Kidney capillary endothelial cell (primary cell): ENCODE results near the gene KCNMB1.
"Not testable (repeated sequence)": the region's sequence is repeated elsewhere in the genome, so short reads cannot be mapped to it uniquely, and the experiment has no call there.

ENCODE experiments used
- DNase-seq: peaks from one replicate; pipeline ENCODE4 v3.0.0-alpha.2; 2018; ENCODE audit warnings: low spot score

The KCNMB1 gene

DNA sequence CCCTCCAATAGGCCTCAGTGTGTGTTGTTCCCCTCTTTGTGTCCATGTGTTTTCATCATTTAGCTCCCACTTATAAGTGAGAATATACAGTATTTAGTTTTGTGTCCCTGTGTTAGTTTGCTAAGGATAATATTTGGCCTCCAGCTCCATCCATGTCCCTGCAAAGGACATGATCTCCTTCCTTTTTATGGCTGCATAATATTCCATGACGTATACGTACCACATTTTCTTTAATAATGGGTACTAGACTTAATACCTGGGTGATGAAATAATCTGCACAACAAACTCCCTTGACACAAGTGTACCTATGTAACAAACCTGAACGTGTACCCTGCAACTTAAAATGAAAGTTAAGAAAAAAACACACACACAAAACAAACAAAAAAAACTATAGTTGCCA, 12.6 kb downstream of the KCNMB1 start:
- not testable (repeated sequence) for DNase-seq

DNA sequence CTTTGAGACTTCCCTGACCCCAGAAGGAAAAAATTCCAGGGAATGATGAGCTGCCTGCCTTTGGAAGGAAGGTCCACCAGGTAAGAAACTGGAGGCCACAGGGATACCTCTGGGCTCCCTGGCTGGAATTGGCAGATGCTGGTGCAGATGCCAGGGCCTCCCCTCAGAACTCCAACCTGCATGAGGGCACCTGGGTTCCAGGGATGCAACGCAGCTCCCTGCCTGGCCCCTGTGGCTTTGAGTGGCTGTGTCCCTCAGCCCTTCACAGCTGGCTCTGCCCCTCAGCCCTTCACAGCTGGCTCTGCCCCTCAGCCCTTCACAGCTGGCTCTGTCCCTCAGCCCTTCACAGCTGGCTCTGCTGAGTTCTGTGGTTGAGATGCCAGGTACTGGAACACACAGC, 13.9 kb downstream of the KCNMB1 start:
- DNase-seq, result no peak

DNA sequence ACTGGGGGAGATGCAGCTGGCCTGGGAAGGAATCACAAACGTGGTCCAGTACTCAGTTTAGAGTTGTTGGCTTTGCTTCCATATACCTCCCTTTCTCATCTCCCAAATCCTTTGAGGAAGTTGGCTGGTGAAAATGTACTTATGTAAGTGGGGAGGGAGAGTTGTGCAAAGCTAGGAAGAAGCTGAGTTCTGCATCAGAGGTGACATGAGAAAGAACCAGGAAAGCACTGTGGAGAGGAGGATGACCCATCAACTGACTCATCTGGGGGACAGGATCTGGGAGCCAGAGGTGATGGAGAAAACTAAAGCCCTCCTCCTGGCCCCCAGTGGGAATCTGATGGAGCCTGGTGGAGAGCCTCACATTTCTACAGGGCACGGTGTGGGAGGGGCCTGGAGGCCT, 16.2 kb downstream of the KCNMB1 start:
- DNase-seq, result no peak

DNA sequence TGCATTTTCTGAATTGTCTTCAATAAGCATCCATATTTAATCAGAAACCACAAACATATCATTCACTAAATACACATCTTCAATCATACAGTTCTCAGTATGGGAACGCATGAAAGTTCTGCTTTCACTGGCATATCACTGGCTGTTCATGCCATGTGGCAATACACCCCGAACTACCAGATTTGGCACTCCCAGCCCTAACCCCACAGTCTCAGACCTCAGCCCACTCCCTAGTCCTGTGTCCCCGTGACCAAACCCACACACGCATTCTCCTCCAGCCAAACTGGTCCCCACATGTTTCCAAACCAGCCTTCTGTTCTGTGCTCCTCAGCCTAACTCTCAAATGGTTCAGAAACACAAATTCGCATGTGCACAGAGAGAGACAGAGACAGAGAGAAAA, 20.6 kb downstream of the KCNMB1 start:
- DNase-seq, result no peak

- DNase-seq, result no peak
These were observed 22.9 kb downstream of the KCNMB1 start for GRCh38 chr5:170366276-170366675.

GRCh38 chr5:170365831-170366230, 23.3 kb downstream of the KCNMB1 start:
- DNase-seq, result no peak

DNA sequence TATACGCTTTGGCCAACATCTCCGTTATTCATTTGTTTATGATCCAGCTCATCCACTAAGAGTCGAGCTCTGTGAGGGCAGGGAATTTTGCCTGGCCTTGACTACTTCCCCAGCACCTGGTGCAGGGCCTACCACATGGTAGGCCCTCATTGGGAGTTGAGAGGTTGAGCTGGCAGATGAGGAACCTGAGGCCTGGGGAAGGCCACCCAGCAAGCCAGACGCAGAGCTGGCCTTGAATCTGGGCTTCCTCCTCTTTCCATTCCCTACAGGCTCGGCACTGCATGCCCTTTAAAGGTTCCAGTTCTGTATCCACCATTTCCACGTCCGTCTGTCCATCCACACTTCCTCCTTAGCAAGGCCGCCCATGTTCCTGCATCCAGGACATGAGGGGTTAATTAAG, 24.2 kb downstream of the KCNMB1 start:
- DNase-seq, result no peak

- DNase-seq, result no peak
These were observed 25.5 kb downstream of the KCNMB1 start for GRCh38 chr5:170363671-170364070.

DNA sequence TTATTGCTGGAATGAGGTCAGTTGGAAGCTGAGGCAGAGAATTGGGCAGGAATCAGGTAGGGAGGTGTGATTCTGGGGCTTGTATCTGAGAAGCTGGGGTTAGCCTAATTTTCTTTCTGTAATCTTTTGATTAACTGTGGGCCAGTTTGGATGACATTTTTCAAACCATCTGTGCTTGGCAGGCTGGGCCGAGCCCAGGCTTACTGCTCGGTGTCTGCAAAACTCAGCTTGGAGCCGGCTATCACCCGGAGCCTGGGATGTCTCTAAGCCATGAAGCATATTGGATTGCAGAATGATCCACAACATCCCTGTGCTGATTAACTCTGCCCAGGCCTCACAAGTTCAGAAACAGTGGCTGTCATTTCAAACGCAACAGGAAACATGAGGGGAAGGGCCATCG, 26.5 kb downstream of the KCNMB1 start:
- no peak for DNase-seq

DNA sequence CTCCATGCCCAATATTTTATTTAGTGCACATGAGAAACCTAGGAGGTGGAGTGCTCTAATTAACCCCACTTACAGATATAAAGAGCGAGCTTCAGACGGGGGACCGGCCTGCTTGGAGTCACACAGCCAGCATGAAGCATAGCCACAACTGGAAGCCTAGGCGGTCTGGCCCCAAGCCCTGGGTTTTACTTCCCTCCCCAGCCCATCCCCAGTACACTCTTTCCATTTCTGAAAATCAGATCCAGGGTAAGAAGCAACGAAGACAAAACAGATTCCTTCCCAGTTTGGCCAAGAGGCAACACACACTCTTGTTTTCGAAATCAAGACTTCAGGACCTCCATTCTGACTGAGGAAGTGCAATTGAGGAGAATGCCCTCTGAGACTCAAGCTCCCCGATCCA, 27.1 kb downstream of the KCNMB1 start:
- no peak for DNase-seq

DNA sequence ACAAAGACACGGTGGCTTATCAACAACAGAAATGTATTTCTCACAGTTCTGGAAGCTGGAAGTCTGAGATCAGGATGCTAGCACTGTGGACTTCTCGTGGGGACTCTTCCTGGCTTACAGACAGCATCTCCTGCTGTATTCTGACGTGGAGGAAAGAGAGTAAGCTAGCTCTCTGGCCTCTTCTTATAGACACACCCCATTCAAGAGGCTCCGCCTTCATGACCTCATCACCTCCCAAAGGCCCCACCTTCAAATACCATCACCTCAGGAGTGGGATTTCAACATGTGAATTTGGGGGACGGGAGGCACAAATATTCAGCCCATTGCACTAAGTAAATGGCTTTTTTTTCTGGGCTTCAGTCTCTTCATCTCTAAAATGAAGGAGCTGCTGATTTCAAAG, 27.6 kb downstream of the KCNMB1 start:
- no peak for DNase-seq

DNA sequence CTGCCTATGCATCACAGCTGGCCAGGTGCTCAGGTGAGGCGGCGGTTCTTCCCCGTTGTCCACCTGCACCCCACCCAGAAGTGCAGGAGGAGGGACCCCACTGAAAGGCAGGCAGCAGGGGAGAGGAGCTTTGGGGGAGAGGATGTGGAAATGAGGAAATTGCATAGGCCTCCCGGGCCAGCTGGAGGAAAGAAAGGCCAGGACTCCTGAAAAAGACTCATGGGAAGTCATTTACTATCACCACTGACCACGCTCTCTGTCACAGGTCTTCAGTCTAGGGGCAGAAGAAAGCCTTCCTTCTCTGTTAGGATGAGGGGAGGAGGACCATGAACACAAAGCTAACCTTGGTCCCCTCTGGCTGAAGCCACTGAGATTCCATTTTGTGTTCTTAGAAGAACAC, 28.1 kb downstream of the KCNMB1 start:
- no peak for DNase-seq

- DNase-seq, result no peak
These were observed 28.5 kb downstream of the KCNMB1 start for GRCh38 chr5:170360709-170361108.

DNA sequence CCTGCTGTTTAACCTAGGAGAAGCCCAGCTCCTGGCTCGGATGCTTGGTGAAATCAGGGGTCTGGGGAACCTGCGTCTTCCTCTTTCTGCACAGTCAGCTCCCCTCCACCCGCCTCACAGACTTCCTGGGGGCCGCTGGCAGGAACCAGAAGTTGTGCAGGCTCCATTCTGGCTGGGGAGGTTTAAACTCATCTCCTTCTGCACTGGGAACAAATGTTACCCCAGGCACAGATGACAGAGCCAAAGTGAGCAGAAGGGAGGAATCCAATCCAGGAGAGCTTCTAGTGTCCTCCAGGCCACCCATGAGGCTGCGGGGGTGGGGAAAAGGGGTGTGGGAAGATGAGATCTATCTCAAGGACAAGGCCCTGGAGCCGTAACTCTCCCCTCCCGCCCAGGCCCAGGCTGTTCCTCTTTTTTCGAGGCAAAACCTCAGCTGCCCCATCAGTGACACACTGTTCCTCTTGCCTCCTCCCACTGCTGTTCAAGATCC, 31.2 kb downstream of the KCNMB1 start:
- DNase-seq, result no peak

DNA sequence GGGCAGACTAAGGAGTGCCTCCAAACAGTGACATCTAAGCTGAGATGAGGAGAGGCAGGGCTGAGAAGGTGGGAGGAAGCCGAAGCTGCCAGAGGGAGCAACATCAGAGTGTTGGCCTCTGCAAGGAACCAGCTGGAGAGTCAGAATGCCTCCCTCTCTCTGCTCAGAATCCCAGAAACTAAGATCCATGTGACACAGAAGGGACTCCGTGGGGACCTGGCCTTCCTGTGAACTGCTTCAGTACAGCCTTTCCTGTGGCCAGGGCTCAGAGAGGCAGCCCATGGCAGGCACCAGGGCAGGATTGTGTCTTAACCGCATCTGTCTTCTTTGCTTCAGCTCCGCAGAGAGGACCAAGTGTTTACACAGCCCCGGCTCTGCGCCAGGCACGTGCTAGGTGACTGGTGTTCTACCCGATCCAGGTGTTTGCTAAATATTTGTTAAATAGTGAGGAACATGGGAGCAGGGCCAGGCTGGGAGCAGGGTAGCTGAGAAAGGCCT, 33.5 kb downstream of the KCNMB1 start:
- no peak for DNase-seq

DNA sequence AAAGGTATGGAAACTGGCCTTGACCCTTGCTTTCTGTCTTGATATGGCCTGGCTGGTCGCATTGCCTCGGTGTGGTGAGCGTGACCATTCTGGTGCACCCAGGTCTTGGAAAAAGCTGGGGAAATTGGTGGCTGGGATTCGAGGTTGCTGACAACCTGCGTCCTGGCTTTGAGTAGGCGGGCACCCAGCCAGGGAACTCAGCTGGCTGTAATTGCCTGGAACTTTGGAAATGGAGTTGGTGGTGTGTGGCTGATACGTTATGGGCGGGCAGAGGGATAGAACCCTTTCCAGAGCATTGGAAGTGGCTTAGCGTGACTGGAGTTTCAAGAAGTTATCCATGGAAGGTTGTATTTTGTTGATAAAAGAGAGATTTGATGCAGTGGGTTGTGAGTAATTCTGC, 35.2 kb downstream of the KCNMB1 start:
- no peak for DNase-seq

- no peak for DNase-seq
These were observed 36.0 kb downstream of the KCNMB1 start for GRCh38 chr5:170353011-170353761.

DNA sequence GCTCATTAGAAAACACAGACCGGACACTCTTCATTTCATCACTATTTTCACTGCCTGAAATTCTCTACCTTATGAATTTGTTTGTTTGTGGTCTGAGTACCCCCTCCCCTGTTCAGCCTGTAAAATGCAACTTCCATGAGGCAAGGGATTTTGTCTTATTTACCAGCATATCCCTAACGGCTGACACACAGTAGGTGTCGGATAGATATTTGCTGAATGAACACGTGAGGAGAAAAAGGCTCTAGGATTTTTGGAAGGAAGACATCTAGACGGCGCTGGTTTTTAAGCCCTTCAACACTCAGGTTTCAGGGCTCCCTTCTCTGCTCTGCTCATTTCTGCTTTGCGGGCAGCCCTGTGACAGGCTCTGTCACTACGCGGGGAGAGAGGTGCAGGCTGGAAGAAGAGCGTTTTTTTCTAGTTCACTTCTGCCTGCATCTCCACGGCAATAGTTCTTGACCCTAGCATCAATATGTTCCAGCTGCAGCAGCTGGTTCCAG, 41.0 kb downstream of the KCNMB1 start:
- DNase-seq, result no peak

DNA sequence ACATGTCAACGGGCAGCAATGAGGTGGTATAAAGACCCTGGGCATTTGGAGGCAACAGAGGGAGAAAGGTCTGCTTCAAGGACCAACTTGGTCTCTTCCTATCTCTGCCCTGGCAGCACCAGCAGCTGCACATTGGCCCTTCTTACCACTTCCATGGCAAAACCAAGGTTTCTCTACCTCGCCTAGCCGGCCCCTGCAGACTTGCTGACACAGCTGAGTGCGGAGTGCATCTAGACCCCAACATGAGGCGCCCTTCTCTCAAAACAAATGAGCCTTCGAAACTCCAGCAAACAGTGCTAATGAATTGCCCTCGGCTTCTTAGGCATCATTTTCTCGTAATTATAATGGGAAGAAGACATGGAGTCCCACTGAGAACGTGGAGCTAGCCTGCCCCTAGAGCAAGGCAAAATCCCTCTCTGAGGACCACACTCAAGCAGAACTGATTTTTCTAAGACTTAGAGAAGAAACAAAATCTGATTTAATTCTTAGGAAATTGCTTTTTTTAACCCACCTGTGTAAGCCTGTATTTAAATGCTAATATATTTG, 42.1 kb downstream of the KCNMB1 start:
- no peak for DNase-seq

DNA sequence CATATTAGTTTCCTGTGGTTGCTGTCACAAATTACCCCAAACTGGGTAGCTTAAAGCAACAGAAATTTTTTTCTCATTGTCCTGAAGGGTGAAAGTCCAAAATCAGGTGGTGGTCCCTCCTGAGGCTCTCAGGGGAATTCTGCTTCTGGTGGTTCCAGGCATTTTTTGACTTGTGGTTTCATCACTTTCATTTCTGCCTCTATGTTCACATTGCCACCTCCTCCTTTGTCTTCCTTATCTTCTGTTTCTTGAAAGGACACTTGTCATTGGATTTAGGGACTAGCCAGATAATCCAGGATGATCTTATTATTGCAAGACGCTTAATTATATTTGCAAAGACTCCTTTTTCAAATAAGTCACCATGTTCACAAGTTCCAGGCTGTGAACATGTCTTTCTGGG, 43.2 kb downstream of the KCNMB1 start:
- DNase-seq, result no peak

GRCh38 chr5:170343177-170343576, 46.0 kb downstream of the KCNMB1 start:
- no peak for DNase-seq

DNA sequence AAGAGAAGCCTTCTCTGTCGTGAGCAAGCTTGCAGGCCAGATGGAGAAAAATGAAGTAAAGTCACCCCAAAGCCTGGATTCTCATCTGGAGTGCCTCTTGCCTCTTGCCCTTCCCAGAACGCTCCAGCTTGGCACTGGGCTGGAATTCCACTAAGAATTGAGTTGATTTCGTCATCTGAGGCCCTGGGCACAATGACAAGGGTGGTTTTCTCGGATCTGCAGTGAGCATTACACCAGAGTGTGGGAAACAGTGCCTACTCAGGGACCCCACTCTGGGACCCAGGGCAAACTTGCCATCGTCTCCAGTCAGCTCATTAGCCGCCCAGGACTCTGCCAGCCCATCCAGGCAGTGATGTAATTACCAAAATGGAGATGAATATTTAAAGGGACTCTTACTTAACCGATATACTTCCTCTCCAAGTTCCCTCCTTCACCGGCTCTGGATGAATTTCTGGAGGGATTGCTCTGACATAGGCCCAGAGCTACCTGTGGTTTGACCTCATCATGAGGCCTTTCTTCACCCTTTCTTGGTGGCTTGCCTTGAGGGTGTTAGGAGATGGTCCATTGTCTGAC, 46.9 kb downstream of the KCNMB1 start:
- no peak for DNase-seq

GRCh38 chr5:170341545-170341944, 47.6 kb downstream of the KCNMB1 start:
- DNase-seq, result no peak
